CD14-positive monocyte (primary cell): ENCODE results near the gene GOLT1B. TPM values are rescaled to one million over a fixed set of nuclear protein-coding genes. Genes with fewer than 3 reads are reported as not detected.

Source experiments
- DNase-seq, 3 donors: peaks; one replicate each; pipeline ENCODE4 v3.0.0-alpha.2; 2011 to 2022
- H2AFZ ChIP-seq: 2 replicates; pipeline ENCODE4 v1.6.0; 2012; ENCODE audit warnings: mild to moderate bottlenecking, low read depth, low read length, inconsistent platforms; ENCODE audit not compliant: insufficient read depth, poor library complexity, severe bottlenecking
- H3K27ac ChIP-seq, 2 donors: 1 replicate in 1 of 2; 2 replicates in 1 of 2; pipeline ENCODE4 v1.5.1; 2012 to 2013; ENCODE audit warnings: low read length in 2 of 2, control low read depth in 1 of 2, inconsistent platforms in 1 of 2, low read depth in 1 of 2, mild to moderate bottlenecking in 1 of 2
- H3K27me3 ChIP-seq, 2 donors: one replicate each; pipeline versions ENCODE4 v1.6.0 to v1.6.1; 2011 to 2013; ENCODE audit warnings: low read length in 2 of 2; ENCODE audit not compliant: control insufficient read depth in 2 of 2, insufficient read depth in 2 of 2
- H3K36me3 ChIP-seq, 2 donors: replicated peaks in 1 of 2; 1 replicate in 1 of 2; 2 replicates in 1 of 2; pipeline versions ENCODE4 v1.5.1 to v1.6.1; 2012 to 2013; ENCODE audit warnings: low read length in 2 of 2, control low read depth in 1 of 2, inconsistent platforms in 1 of 2, mild to moderate bottlenecking in 1 of 2; ENCODE audit not compliant: insufficient read depth in 2 of 2, control insufficient read depth in 1 of 2
- H3K4me1 ChIP-seq, 2 donors: 1 replicate in 1 of 2; 2 replicates in 1 of 2; pipeline versions ENCODE4 v1.5.1 to v1.6.1; 2012 to 2013; ENCODE audit warnings: low read length in 2 of 2, control low read depth in 1 of 2, inconsistent platforms in 1 of 2, mild to moderate bottlenecking in 1 of 2, moderate library complexity in 1 of 2; ENCODE audit not compliant: insufficient read depth in 2 of 2, control insufficient read depth in 1 of 2
- H3K4me2 ChIP-seq: replicated peaks from 2 replicates; pipeline ENCODE3; 2012; ENCODE audit warnings: low read length, moderate library complexity, mild to moderate bottlenecking; ENCODE audit not compliant: poor library complexity, severe bottlenecking; ENCODE audit errors: extremely low read depth
- H3K4me3 ChIP-seq, 3 experiments: fragments of 200-600 bp in 1 of 3; sonication (generic) in 1 of 3; replicated peaks in 1 of 3; 1 replicate in 2 of 3; 2 replicates in 1 of 3; pipeline ENCODE4 v1.5.1; 2011 to 2013; ENCODE audit warnings: low read length in 3 of 3, mild to moderate bottlenecking in 3 of 3, control low read depth in 2 of 3, low read depth in 2 of 3, inconsistent platforms in 1 of 3, moderate library complexity in 1 of 3
- H3K79me2 ChIP-seq: 2 replicates; pipeline ENCODE4 v1.6.0; 2012; ENCODE audit warnings: mild to moderate bottlenecking, control low read depth, inconsistent platforms, low read length, moderate library complexity; ENCODE audit not compliant: insufficient read depth
- H3K9ac ChIP-seq: 2 replicates; pipeline ENCODE4 v1.6.0; 2017; ENCODE audit warnings: low read length, mild to moderate bottlenecking; ENCODE audit not compliant: insufficient read depth, poor library complexity, severe bottlenecking
- H3K9me3 ChIP-seq, 2 donors: replicated peaks in 1 of 2; 1 replicate in 1 of 2; 2 replicates in 1 of 2; pipeline versions ENCODE4 v1.5.1 to v1.6.1; 2012 to 2013; ENCODE audit warnings: low read length in 2 of 2, control low read depth in 1 of 2; ENCODE audit not compliant: control insufficient read depth in 1 of 2, insufficient read depth in 1 of 2
- H4K20me1 ChIP-seq: 2 replicates; pipeline ENCODE4 v1.6.0; 2012; ENCODE audit warnings: mild to moderate bottlenecking, low read length, control low read depth, moderate library complexity; ENCODE audit not compliant: insufficient read depth
- H3K27ac Mint-ChIP-seq, 7 donors: one replicate each; pipeline ENCODE4 v1.8.0; 2020; ENCODE audit warnings: mild to moderate bottlenecking in 7 of 7, mixed read lengths in 7 of 7, moderate library complexity in 6 of 7, inconsistent platforms in 2 of 7
- H3K27me3 Mint-ChIP-seq, 3 donors: one replicate each; pipeline ENCODE4 v1.8.0; 2021 to 2022; ENCODE audit warnings: low read depth in 3 of 3, mild to moderate bottlenecking in 3 of 3, mixed read lengths in 3 of 3, moderate library complexity in 3 of 3, inconsistent platforms in 1 of 3
- H3K36me3 Mint-ChIP-seq, 2 donors: one replicate each; pipeline ENCODE4 v1.8.0; 2020; ENCODE audit warnings: mixed read lengths in 2 of 2, inconsistent platforms in 1 of 2, mild to moderate bottlenecking in 1 of 2
- H3K4me1 Mint-ChIP-seq: one replicate; pipeline ENCODE4 v1.8.0; 2020; ENCODE audit warnings: mild to moderate bottlenecking, mixed read lengths
- H3K4me3 Mint-ChIP-seq, 2 donors: one replicate each; pipeline ENCODE4 v1.8.0; 2020; ENCODE audit warnings: mild to moderate bottlenecking in 2 of 2, mixed read lengths in 2 of 2, moderate library complexity in 1 of 2
- H3K9me3 Mint-ChIP-seq, 7 donors: one replicate each; pipeline ENCODE4 v1.8.0; 2020 to 2022; ENCODE audit warnings: mixed read lengths in 7 of 7, mild to moderate bottlenecking in 6 of 7, moderate library complexity in 6 of 7, inconsistent platforms in 2 of 7
- WGBS: methylation state at CpG from one replicate; pipeline ENCODE4 v1.1.5; 2013; ENCODE audit warnings: missing lambda C conversion rate; ENCODE audit not compliant: insufficient coverage; 5-methylcytosine and 5-hydroxymethylcytosine counted together
- intact Hi-C, 2 donors: fragments of 100-400 bp; cut with micrococcal nuclease; formaldehyde crosslinking; loops; one replicate each; pipeline versions ENCODE4 v1.15.0 to v1.15.1; 2023
- polyA plus RNA-seq, 3 donors: library from polyadenylated mRNA; depleted of rRNA in 1 of 3; unstranded in 2 of 3; stranded (reverse) in 1 of 3; fragments of 300-500 nt in 2 of 3; fragments of >200 nt in 1 of 3; fragmentation: Illumina TruSeq in 2 of 3; gene quantifications; 1 replicate in 2 of 3; 2 replicates in 1 of 3; pipeline ENCODE4 v1.2.3, GENCODE V29; 2012 to 2021
- TF ChIP-seq, protein P1 (sequence below): fragments of 200-600 bp; IDR thresholded peaks from one replicate; pipeline ENCODE4 v1.8.0; 2022; ENCODE audit warnings: antibody characterized with exemption, mild to moderate bottlenecking

GOLT1B gene
- polyA plus RNA-seq, 3 donors = 14.0 to 24.5 (median 21.4) TPM

DNA sequence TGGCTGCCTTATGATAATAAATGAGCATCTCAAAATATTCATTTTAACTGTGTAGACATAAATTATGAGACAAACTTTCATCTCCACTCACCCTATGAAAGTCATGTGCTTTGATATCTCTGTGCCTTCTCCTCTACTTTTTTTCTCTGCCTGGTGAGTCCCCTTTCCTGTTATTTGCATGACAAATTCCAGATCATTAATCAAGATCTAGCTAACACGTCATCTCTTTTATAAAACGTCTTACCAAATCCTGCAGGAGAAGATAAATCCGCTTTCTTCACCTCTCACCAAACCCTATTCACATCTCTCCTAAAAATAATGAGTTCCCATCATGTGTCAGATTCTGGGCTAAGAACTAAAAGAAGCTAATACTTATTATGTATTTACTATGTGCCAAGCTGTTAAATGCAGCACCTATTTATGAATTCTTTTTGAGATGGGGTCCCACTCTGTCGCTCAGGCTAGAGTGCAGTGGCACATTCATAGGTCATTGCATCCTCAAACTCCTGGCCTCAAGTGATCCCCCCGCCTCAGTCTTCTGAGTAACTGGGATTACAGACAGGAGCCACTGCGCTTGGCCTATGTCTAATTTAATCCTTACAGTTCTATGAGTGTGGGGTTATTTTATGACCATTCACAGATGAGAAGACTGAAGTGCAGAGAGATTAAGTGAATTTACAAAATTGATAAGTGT lies 51.2 kb downstream of the GOLT1B start:
- Mint-ChIP-seq H3K4me3 (no peak overlapping the region), H3K36me3 (no peaks in the 10 kb centered on the region), H3K9me3 (peaks cover 0 to 12% (median 5%) of the 10 kb centered on the region in 7 donors), H3K4me1 (no peaks in the 10 kb centered on the region), H3K27ac (no peak overlapping the region), H3K27me3 (peaks cover 0 to 1% (median 0%) of the 10 kb centered on the region in 3 donors)
- H3K4me3 ChIP-seq = no peak overlapping the region
- no peaks in the 10 kb centered on the region for H4K20me1 ChIP-seq
- H3K79me2 ChIP-seq = no peaks in the 10 kb centered on the region
- no peaks in the 10 kb centered on the region for H3K36me3 ChIP-seq
- TF ChIP-seq, protein P1, sequence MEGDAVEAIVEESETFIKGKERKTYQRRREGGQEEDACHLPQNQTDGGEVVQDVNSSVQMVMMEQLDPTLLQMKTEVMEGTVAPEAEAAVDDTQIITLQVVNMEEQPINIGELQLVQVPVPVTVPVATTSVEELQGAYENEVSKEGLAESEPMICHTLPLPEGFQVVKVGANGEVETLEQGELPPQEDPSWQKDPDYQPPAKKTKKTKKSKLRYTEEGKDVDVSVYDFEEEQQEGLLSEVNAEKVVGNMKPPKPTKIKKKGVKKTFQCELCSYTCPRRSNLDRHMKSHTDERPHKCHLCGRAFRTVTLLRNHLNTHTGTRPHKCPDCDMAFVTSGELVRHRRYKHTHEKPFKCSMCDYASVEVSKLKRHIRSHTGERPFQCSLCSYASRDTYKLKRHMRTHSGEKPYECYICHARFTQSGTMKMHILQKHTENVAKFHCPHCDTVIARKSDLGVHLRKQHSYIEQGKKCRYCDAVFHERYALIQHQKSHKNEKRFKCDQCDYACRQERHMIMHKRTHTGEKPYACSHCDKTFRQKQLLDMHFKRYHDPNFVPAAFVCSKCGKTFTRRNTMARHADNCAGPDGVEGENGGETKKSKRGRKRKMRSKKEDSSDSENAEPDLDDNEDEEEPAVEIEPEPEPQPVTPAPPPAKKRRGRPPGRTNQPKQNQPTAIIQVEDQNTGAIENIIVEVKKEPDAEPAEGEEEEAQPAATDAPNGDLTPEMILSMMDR = no peak
- H3K4me2 ChIP-seq = no peak overlapping the region
- intact Hi-C loops = no loop called here
- H2AFZ ChIP-seq = no peak overlapping the region
- no peaks in the 10 kb centered on the region for H3K4me1 ChIP-seq
- peaks cover 0 to 4% of the 10 kb centered on the region in 2 donors for H3K9me3 ChIP-seq
- WGBS = 58% methylated on average over 4 of the region's 6 CpGs
- no peak overlapping the region for H3K27ac ChIP-seq
- no peak for DNase-seq
- H3K27me3 ChIP-seq = no peaks in the 10 kb centered on the region
- H3K9ac ChIP-seq = no peak overlapping the region

DNA sequence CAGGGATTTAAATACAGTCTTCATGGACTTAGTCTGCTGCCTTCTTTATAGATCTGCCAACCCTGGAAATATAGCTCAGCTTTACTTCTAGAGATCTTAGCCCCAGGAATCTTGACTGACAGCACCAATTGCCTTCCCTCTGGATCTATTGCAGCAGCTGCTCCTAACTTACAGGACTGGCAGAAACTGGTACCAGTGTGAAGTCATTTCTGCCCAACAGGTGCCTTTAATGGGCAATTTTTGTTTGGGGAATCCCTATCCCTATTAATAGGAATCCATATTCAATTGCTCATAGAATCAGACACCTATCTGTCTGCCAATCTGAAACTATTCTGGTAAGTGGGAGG lies 51.7 kb downstream of the GOLT1B start:
- no peaks in the 10 kb centered on the region for H3K4me1 Mint-ChIP-seq
- Histone ChIP-seq H3K27me3 (no peaks in the 10 kb centered on the region), H2AFZ (no peak overlapping the region), H3K9me3 (peaks cover 0 to 4% of the 10 kb centered on the region in 2 donors), H4K20me1 (no peaks in the 10 kb centered on the region), H3K9ac (no peak overlapping the region), H3K27ac (no peak overlapping the region), H3K4me1 (no peaks in the 10 kb centered on the region), H3K79me2 (no peaks in the 10 kb centered on the region), H3K4me2 (no peak overlapping the region), H3K36me3 (no peaks in the 10 kb centered on the region), H3K4me3 (no peak overlapping the region)
- peaks cover 0 to 12% (median 5%) of the 10 kb centered on the region in 7 donors for H3K9me3 Mint-ChIP-seq
- no peaks in the 10 kb centered on the region for H3K36me3 Mint-ChIP-seq
- intact Hi-C loops = no loop called here
- H3K4me3 Mint-ChIP-seq = no peak overlapping the region
- TF ChIP-seq, protein P1 = no peak
- H3K27ac Mint-ChIP-seq = no peak overlapping the region
- peaks cover 0 to 1% (median 0%) of the 10 kb centered on the region in 3 donors for H3K27me3 Mint-ChIP-seq
- no peak for DNase-seq
